Skeletal muscle satellite cell (primary cell): ENCODE results near the gene RAE1.

Experiments
- H3K27me3 ChIP-seq: 2 replicates; pipeline ENCODE4 v1.7.0; 2013; ENCODE audit warnings: low read length; ENCODE audit not compliant: control insufficient read depth, insufficient read depth
- H3K36me3 ChIP-seq: 2 replicates; pipeline ENCODE4 v1.7.0; 2013; ENCODE audit warnings: mild to moderate bottlenecking, control low read depth, low read length; ENCODE audit not compliant: insufficient read depth
- H3K4me1 ChIP-seq: 2 replicates; pipeline ENCODE4 v1.7.0; 2013; ENCODE audit warnings: low read length; ENCODE audit not compliant: control insufficient read depth, insufficient read depth
- H3K4me2 ChIP-seq: 2 replicates; pipeline ENCODE4 v1.7.0; 2013; ENCODE audit warnings: mild to moderate bottlenecking, low read length
- H3K4me3 ChIP-seq: 2 replicates; pipeline ENCODE4 v1.7.0; 2013; ENCODE audit warnings: low read length
- H3K9ac ChIP-seq: 2 replicates; pipeline ENCODE4 v1.7.0; 2013; ENCODE audit warnings: mild to moderate bottlenecking, low read depth, low read length, moderate library complexity
- H3K9me3 ChIP-seq: replicated peaks from 2 replicates; pipeline ENCODE4 v1.7.0; 2013; ENCODE audit warnings: mild to moderate bottlenecking, control low read depth, low read length

Gene RAE1

GRCh38 chr20:57316795-57317201, 34.3 kb upstream of the RAE1 start:
- Histone ChIP-seq H3K4me2 (no peak overlapping the region), H3K4me1 (no peaks in the 10 kb centered on the region), H3K36me3 (no peaks in the 10 kb centered on the region), H3K9ac (no peak overlapping the region), H3K9me3 (no peaks in the 10 kb centered on the region), H3K4me3 (no peak overlapping the region), H3K27me3 (peaks cover 2% of the 10 kb centered on the region)

GRCh38 chr20:57317316-57317788, 33.7 kb upstream of the RAE1 start:
- Histone ChIP-seq H3K9me3 (no peaks in the 10 kb centered on the region), H3K9ac (no peak overlapping the region), H3K4me3 (no peak overlapping the region), H3K36me3 (no peaks in the 10 kb centered on the region), H3K4me2 (no peak overlapping the region), H3K4me1 (no peaks in the 10 kb centered on the region), H3K27me3 (peaks cover 2% of the 10 kb centered on the region)

GRCh38 chr20:57317789-57318371, 33.2 kb upstream of the RAE1 start:
- H3K9ac ChIP-seq, result no peak overlapping the region
- H3K36me3 ChIP-seq, result no peaks in the 10 kb centered on the region
- H3K4me3 ChIP-seq, result no peak overlapping the region
- H3K4me2 ChIP-seq, result no peak overlapping the region
- peaks cover 2% of the 10 kb centered on the region for H3K27me3 ChIP-seq
- H3K9me3 ChIP-seq, result no peaks in the 10 kb centered on the region
- no peaks in the 10 kb centered on the region for H3K4me1 ChIP-seq

GRCh38 chr20:57319584-57319983, 31.5 kb upstream of the RAE1 start:
- no peak overlapping the region for H3K4me3 ChIP-seq
- H3K4me2 ChIP-seq, result no peak overlapping the region
- peaks cover 7% of the 10 kb centered on the region for H3K27me3 ChIP-seq
- no peaks in the 10 kb centered on the region for H3K36me3 ChIP-seq
- no peaks in the 10 kb centered on the region for H3K9me3 ChIP-seq
- no peaks in the 10 kb centered on the region for H3K4me1 ChIP-seq
- H3K9ac ChIP-seq, result no peak overlapping the region

GRCh38 chr20:57320358-57320757, 30.7 kb upstream of the RAE1 start:
- Histone ChIP-seq H3K4me1 (no peaks in the 10 kb centered on the region), H3K4me2 (no peak overlapping the region), H3K9ac (no peak overlapping the region), H3K9me3 (no peaks in the 10 kb centered on the region), H3K36me3 (no peaks in the 10 kb centered on the region), H3K4me3 (no peak overlapping the region), H3K27me3 (peaks cover 8% of the 10 kb centered on the region)

GRCh38 chr20:57321142-57321541, 29.9 kb upstream of the RAE1 start:
- no peak overlapping the region for H3K4me2 ChIP-seq
- no peaks in the 10 kb centered on the region for H3K9me3 ChIP-seq
- H3K4me3 ChIP-seq, result no peak overlapping the region
- H3K9ac ChIP-seq, result no peak overlapping the region
- H3K4me1 ChIP-seq, result no peaks in the 10 kb centered on the region
- peaks cover 7% of the 10 kb centered on the region for H3K27me3 ChIP-seq
- H3K36me3 ChIP-seq, result no peaks in the 10 kb centered on the region

- no peaks in the 10 kb centered on the region for H3K9me3 ChIP-seq
- no peaks in the 10 kb centered on the region for H3K36me3 ChIP-seq
- peaks cover 7% of the 10 kb centered on the region for H3K27me3 ChIP-seq
- no peak overlapping the region for H3K4me3 ChIP-seq
- no peak overlapping the region for H3K4me2 ChIP-seq
- H3K9ac ChIP-seq, result no peak overlapping the region
- no peaks in the 10 kb centered on the region for H3K4me1 ChIP-seq
Observed at GRCh38 chr20:57322476-57322875, 28.6 kb upstream of the RAE1 start.

GRCh38 chr20:57323034-57323433, 28.0 kb upstream of the RAE1 start:
- Histone ChIP-seq H3K36me3 (no peaks in the 10 kb centered on the region), H3K4me1 (no peaks in the 10 kb centered on the region), H3K27me3 (peaks cover 7% of the 10 kb centered on the region), H3K9me3 (no peaks in the 10 kb centered on the region), H3K9ac (no peak overlapping the region), H3K4me2 (no peak overlapping the region), H3K4me3 (no peak overlapping the region)

GRCh38 chr20:57325632-57326356, 25.3 kb upstream of the RAE1 start:
- H3K4me3 ChIP-seq, result no peak overlapping the region
- no peak overlapping the region for H3K9ac ChIP-seq
- H3K36me3 ChIP-seq, result no peaks in the 10 kb centered on the region
- no peaks in the 10 kb centered on the region for H3K4me1 ChIP-seq
- H3K27me3 ChIP-seq, result peaks cover 17% of the 10 kb centered on the region
- no peaks in the 10 kb centered on the region for H3K9me3 ChIP-seq
- no peak overlapping the region for H3K4me2 ChIP-seq

- H3K36me3 ChIP-seq, result no peaks in the 10 kb centered on the region
- no peaks in the 10 kb centered on the region for H3K9me3 ChIP-seq
- H3K27me3 ChIP-seq, result peaks cover 26% of the 10 kb centered on the region
Observed at GRCh38 chr20:57326667-57327455, 24.2 kb upstream of the RAE1 start.

GRCh38 chr20:57327820-57328219, 23.2 kb upstream of the RAE1 start:
- Histone ChIP-seq H3K27me3 (peaks cover 33% of the 10 kb centered on the region), H3K9me3 (no peaks in the 10 kb centered on the region), H3K4me3 (no peak overlapping the region), H3K36me3 (no peaks in the 10 kb centered on the region), H3K4me2 (no peak overlapping the region), H3K9ac (no peak overlapping the region), H3K4me1 (no peaks in the 10 kb centered on the region)

More at GRCh38 chr20:57326667-57327455, 24.2 kb upstream of the RAE1 start:
- Histone ChIP-seq H3K9ac (no peak overlapping the region), H3K4me1 (no peaks in the 10 kb centered on the region), H3K4me3 (no peak overlapping the region), H3K4me2 (no peak overlapping the region)
